Small intestine (tissue), 7 donors: ENCODE measurements around the gene S100A12. TPM values are rescaled to one million over a fixed set of nuclear protein-coding genes. Genes with fewer than 3 reads are reported as not detected.
"Not testable (repeated sequence)": the region's sequence is repeated elsewhere in the genome, so short reads cannot be mapped to it uniquely, and the experiment has no call there.

Source experiments
- DNase-seq, 2 donors: peaks; one replicate each; pipeline versions ENCODE4 v3.0.0 to v3.0.0-alpha.2; 2013
- FAIRE-seq: peaks from 2 replicates; lab custom pipeline; 2012; peaks lifted over from hg19 to GRCh38; lab: Jason Lieb, UNC
- H3K27ac ChIP-seq, 3 donors: one replicate each; pipeline ENCODE4 v1.5.1; 2013; ENCODE audit warnings: low read length in 2 of 3, mild to moderate bottlenecking in 2 of 3, control low read depth in 1 of 3, inconsistent platforms in 1 of 3, low read depth in 1 of 3, moderate library complexity in 1 of 3
- H3K27me3 ChIP-seq, 3 donors: one replicate each; pipeline ENCODE4 v1.6.1; 2013; ENCODE audit warnings: low read length in 3 of 3, inconsistent platforms in 1 of 3; ENCODE audit not compliant: control insufficient read depth in 3 of 3, insufficient read depth in 3 of 3
- H3K36me3 ChIP-seq, 3 donors: one replicate each; pipeline ENCODE4 v1.6.1; 2013; ENCODE audit warnings: low read length in 3 of 3, inconsistent platforms in 1 of 3, low read depth in 1 of 3, mild to moderate bottlenecking in 1 of 3, moderate library complexity in 1 of 3; ENCODE audit not compliant: control insufficient read depth in 3 of 3, insufficient read depth in 2 of 3
- H3K4me1 ChIP-seq, 3 donors: one replicate each; pipeline ENCODE4 v1.6.1; 2013; ENCODE audit warnings: low read length in 2 of 3, inconsistent platforms in 1 of 3, low read depth in 1 of 3, mild to moderate bottlenecking in 1 of 3, moderate library complexity in 1 of 3; ENCODE audit not compliant: control insufficient read depth in 3 of 3, insufficient read depth in 2 of 3
- H3K4me3 ChIP-seq, 3 donors: one replicate each; pipeline ENCODE4 v1.5.1; 2013; ENCODE audit warnings: low read length in 3 of 3, control low read depth in 1 of 3, inconsistent platforms in 1 of 3, low read depth in 1 of 3, mild to moderate bottlenecking in 1 of 3, moderate library complexity in 1 of 3
- H3K9me3 ChIP-seq, 2 donors: one replicate each; pipeline ENCODE4 v1.6.1; 2013; ENCODE audit warnings: low read depth in 1 of 2, low read length in 1 of 2; ENCODE audit not compliant: control insufficient read depth in 2 of 2, insufficient read depth in 1 of 2
- WGBS, 3 donors: extraction: QIAGEN DNeasy Blood & Tissue Kit; methylation state at CpG; one replicate each; pipeline ENCODE4 v1.1.7; 2013; 5-methylcytosine and 5-hydroxymethylcytosine counted together
- polyA plus RNA-seq, 4 donors: library from polyadenylated mRNA; stranded (reverse) in 3 of 4; unstranded in 1 of 4; fragments of 200-250 nt in 3 of 4; fragments of 120-200 nt in 1 of 4; gene quantifications; one replicate each; pipeline versions ENCODE4 v1.2.1 to v1.2.3, GENCODE V29; 2013
- donor health status: healthy with polysubstance abuse.
- donor health status: control.
- donor health status: control.
- donor health status: Bipolar disorder and iron deficiency.
- donor health status: healthy.

Gene S100A12
- polyA plus RNA-seq, 4 donors, result 0.85 to 6.7 (median 2.8) TPM; not detected in 1

GRCh38 chr1:153348511-153349362, 26.7 kb downstream of the S100A12 start, which contains the start of gene PGLYRP4:
Gene PGLYRP4 (minus strand): TSS chr1:153348841. CDS start chr1:153347932, 909 bp downstream.
- no peaks in the 10 kb centered on the region for H3K36me3 ChIP-seq
- WGBS, 3 donors, result 37 to 64% (median 55%) methylated on average over 9 to 10 of the region's 10 CpGs
- FAIRE-seq, result no peak
- H3K27me3 ChIP-seq, result no peaks in the 10 kb centered on the region
- peak; percentile 47 to 57 for DNase-seq
- H3K27ac ChIP-seq, result no peak within 1 kb of the TSS
- H3K4me3 ChIP-seq, result no peak within 1 kb of the TSS
- no peaks in the 10 kb centered on the region for H3K9me3 ChIP-seq
- peaks cover 0 to 16% (median 0%) of the 10 kb centered on the region in 3 donors for H3K4me1 ChIP-seq

GRCh38 chr1:153347856-153348255, 27.6 kb downstream of the S100A12 start:
- no peak overlapping the region for H3K4me3 ChIP-seq
- 50 to 61% (median 57%) methylated on average over 7 of the region's 7 CpGs for WGBS, 3 donors
- DNase-seq (no peak), FAIRE-seq (no peak)
- H3K27me3 ChIP-seq, result no peaks in the 10 kb centered on the region
- H3K4me1 ChIP-seq, result peaks cover 0 to 23% (median 0%) of the 10 kb centered on the region in 3 donors
- H3K9me3 ChIP-seq, result no peaks in the 10 kb centered on the region
- H3K27ac ChIP-seq, result no peak overlapping the region
- H3K36me3 ChIP-seq, result no peaks in the 10 kb centered on the region

DNA sequence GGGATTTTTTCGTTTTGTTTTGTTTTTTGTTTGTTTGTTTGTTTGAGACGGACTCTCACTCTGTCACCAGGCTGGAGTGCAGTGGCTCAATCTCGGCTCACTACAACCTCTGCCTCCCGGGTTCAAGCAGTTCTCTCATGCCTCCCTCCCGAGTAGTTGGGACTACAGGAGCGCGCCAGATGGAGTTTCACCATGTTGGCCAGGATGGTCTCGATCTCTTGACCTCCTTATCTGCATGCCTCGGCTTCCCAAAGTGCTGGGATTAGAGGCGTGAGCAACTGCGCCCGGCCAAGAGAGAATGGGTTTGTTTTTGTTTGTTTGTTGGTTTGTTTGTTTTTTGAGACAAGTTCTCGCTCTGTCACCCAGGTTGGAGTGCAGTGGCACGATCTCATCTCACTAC, 28.4 kb downstream of the S100A12 start:
- not testable (repeated sequence) for H3K4me3 ChIP-seq, H3K27me3 ChIP-seq, FAIRE-seq, DNase-seq, H3K9me3 ChIP-seq, H3K27ac ChIP-seq, H3K36me3 ChIP-seq
- peaks cover 0 to 23% (median 0%) of the 10 kb centered on the region in 3 donors for H3K4me1 ChIP-seq
- WGBS, 3 donors, result 71 to 80% (median 73%) methylated on average over 14 of the region's 14 CpGs

- Histone ChIP-seq H3K36me3 (no peaks in the 10 kb centered on the region), H3K9me3 (no peaks in the 10 kb centered on the region), H3K27ac (no peak overlapping the region), H3K27me3 (no peaks in the 10 kb centered on the region), H3K4me3 (no peak overlapping the region), H3K4me1 (peaks cover 0 to 23% (median 0%) of the 10 kb centered on the region in 3 donors)
- WGBS, 3 donors, result 9 to 40% (median 15%) methylated on average over 6 of the region's 6 CpGs
- DNase-seq, result no peak
- FAIRE-seq, result no peak
Measured at GRCh38 chr1:153346077-153346723, 29.2 kb downstream of the S100A12 start.

DNA sequence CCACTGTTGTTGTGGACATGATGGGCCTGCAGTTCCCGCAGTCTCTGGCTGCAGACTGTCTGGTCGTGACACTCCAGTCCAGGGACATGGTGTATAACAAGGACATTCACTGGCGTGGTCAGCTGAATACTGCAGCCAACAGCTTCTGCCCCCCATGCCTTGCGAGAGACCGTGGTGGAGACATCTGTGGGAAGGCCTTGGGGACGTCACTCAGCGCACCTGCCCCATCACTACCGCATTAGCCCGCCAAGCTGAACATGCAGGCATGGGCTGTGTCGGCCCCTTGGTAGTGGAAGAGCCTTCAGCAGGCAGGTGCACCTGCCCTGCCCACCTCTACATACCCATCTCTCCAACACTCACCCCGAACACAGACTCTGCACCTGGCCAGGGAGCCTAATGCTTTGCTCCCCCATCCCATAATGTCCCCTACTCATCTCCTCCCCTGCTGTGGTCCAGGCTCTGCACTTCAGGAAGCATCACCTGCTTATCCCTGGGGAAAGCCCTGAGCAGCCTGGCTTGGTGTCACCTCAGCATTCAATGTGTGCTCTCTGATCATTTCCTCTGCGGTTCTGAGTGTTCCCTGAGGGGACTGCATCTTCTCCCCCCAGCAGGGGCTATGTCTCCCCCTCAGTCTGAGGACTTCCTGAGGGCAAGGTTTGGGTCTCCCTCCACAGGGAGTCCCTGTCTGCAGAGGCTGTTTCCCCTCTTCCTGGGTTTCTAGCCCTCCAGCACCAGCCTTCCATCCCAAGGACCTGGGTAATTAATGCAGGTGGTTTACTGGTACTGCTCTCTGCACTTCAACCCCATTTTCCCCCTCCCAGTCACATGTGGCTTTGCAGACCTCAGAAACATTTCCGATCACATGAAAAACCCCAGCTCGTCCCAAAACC, 30.0 kb downstream of the S100A12 start:
- no peak overlapping the region for H3K27ac ChIP-seq
- no peak overlapping the region for H3K4me3 ChIP-seq
- no peaks in the 10 kb centered on the region for H3K9me3 ChIP-seq
- peaks cover 0 to 23% (median 0%) of the 10 kb centered on the region in 3 donors for H3K4me1 ChIP-seq
- no peaks in the 10 kb centered on the region for H3K27me3 ChIP-seq
- 66 to 75% (median 68%) methylated on average over 14 of the region's 14 CpGs for WGBS, 3 donors
- no peak for FAIRE-seq
- H3K36me3 ChIP-seq, result no peaks in the 10 kb centered on the region
- DNase-seq, result no peak

DNA sequence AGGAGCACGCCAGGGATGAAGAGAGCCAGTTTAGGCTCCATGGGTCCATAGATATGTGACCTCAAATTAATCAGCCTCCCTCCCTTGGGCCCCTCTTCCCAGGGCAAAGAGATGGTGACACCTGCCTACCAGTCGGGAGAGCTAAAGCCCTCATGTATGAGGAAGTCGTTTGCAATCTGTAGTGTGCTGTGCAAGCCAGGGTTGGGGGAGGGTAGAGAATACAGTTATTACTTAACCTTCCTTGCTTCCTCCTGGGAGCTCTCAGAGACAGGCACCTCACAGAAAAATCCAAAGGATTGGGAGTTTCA, 30.7 kb downstream of the S100A12 start:
- Histone ChIP-seq H3K27ac (no peak overlapping the region), H3K4me1 (peaks cover 0 to 23% (median 0%) of the 10 kb centered on the region in 3 donors)

GRCh38 chr1:153343811-153344717, 31.4 kb downstream of the S100A12 start:
- Histone ChIP-seq H3K36me3 (no peaks in the 10 kb centered on the region), H3K27ac (no peak overlapping the region), H3K9me3 (no peaks in the 10 kb centered on the region), H3K4me3 (no peak overlapping the region), H3K4me1 (peaks cover 0 to 23% (median 0%) of the 10 kb centered on the region in 3 donors), H3K27me3 (no peaks in the 10 kb centered on the region)
- DNase-seq (no peak), FAIRE-seq (no peak)
- 38 to 46% (median 39%) methylated on average over 9 of the region's 9 CpGs for WGBS, 3 donors

More for the DNA sequence above, 30.7 kb downstream of the S100A12 start:
- 17 to 30% (median 29%) methylated on average over 3 of the region's 3 CpGs for WGBS, 3 donors
- Histone ChIP-seq H3K4me3 (no peak overlapping the region), H3K27me3 (no peaks in the 10 kb centered on the region), H3K36me3 (no peaks in the 10 kb centered on the region), H3K9me3 (no peaks in the 10 kb centered on the region)
- DNase-seq (peak; percentile 25 to 57), FAIRE-seq (no peak)
